Stimulated activated CD8-positive, alpha-beta memory T cell treated with anti-CD3 and anti-CD28 coated beads, Interleukin-4, amount 100 ng/mL, for 1 hour (primary cell): ENCODE measurements around the gene PIK3C2G.
"Not testable (repeated sequence)": the region's sequence is repeated elsewhere in the genome, so short reads cannot be mapped to it uniquely, and the experiment has no call there.

Source experiments
- DNase-seq, 2 donors: peaks; one replicate each; pipeline ENCODE4 v3.0.0-alpha.2; 2020; ENCODE audit warnings: low read depth in 2 of 2, low spot score in 1 of 2

The PIK3C2G gene

DNA sequence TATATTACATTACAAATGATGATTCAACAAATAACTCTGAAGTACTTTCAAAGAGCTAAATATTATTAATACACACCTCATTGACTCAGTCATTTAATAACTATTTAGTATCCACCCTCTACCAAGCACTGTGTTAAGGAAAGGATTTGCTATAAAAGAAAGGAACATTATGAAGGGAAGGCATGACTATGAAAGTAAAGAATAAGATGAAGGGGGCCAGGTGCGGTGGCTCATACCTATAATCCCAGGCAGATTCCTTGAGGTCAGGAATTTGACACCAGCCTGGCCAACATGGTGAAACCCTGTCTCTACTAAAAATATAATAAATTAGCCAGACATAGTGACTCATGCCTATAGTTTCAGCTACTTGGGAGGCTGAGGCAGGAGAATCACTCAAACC, 368.6 kb downstream of the PIK3C2G start:
- no peak for DNase-seq

DNA sequence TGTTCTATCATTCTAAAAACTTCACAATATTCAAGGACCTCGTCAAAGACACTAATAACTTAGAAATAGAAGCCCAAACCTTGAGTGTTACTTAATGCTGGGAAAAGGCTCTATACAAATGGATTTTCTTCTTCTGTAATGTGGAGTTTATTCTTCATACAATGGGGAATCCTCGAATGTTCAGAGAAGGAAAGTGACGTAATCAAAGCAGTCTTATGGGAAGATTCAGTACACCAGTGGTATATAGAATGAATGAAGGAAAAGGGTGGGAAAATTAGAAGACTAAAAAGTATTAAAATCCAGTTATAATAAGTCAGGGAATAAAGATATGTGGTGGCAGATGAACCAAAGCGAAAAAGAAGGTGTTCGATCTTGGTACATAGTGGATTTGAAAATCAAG, 370.0 kb downstream of the PIK3C2G start:
- no peak for DNase-seq

DNA sequence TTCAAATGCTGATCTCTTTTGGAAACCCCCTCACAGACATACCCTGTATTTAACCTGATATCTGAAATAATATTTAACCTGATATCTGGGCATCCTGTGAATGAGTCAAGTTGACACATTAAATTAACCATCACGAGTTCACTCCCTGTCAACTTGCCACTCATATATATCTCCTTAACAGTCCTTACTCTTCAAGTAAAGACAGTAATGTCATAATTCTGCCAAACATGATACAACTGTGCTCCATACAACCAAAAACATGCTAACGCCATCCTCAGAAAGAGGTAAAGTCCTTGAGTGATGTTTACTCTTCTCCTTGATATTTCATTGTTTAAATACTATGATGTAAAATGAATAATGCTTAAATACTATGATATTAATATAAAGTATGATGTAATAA, 371.5 kb downstream of the PIK3C2G start:
- no peak for DNase-seq

DNA sequence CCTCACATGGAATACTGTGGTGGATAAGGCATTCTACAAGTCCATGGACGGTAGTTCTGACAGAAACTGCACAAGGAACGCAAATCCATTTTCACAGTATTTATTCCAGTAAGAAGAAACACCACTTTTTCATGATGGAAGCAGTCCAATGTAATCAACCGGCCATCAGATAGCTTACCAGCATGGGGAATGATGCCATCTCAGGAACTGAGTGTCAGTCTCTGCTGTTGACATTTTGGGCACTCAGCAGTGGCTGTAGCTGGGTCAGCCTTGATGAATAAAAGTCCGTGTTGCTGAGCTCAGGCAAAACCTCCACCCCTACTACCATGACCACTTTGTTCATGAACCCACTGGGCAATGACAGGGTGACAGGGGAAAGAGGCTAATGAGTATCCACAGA, 373.1 kb downstream of the PIK3C2G start:
- DNase-seq = no peak

DNA sequence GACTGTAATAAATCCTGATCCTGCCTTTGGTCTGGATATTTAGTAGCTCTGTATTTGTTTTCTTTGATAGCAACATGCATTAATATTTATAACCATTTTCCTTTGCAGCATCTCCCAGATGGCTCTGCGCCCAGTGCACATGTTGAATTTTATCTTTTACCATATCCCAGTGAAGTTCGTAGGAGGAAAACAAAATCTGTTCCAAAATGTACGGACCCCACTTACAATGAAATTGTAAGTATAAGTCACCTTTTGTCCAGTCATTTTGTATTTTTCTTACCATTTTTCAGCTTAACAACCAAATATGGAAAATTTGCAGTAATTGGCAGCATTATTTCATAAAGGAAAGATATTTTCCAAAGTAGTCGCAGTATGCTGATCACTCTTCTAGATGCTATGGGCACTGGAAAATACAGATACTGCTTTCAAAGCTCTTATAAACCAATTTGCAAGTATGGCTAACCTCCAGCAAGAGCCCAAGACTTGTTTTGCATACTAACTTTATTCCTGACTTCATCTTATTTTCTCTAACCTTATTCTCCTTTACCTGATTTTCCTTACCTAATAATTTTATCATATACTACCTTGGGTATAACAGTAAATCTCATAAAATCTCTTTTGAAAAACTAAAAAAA, 379.1 kb downstream of the PIK3C2G start:
- DNase-seq = no peak

DNA sequence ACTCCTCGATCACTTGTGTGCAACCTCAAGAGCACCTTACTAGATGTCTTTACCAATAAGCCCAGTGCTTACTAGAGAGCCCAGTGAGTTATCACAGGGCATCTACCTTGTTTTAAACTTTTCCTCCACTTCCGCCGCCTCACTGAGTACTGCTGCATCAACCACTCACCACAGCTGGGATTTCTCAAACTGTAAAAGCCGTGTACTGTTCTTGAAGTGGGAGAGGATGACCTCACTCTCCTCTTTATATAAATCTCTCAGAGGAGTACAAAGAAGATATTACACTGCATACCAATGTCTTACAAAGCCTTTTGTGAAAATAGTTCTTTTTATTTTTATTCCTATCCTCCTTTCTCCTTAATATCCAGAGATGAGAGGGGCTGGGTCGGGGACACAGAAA, 382.4 kb downstream of the PIK3C2G start:
- DNase-seq = no peak

DNA sequence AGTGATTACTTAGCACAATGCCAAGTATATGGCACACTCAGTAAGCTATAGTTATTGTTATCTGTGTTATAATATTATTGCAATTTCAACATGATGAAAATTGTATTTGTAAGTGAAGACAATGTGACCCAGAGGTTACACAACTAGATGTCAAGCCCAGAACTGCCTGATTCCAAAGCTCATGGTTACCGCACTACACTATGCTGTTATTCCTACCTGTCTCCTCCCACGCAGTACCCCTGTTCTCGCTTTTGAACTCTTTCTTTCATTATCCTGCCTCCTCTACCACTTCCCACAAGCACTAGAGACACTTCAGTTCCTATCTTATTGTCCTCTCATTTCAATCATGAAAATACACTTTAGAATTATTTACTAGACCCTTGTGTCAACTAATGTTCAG, 383.2 kb downstream of the PIK3C2G start:
- no peak for DNase-seq

DNA sequence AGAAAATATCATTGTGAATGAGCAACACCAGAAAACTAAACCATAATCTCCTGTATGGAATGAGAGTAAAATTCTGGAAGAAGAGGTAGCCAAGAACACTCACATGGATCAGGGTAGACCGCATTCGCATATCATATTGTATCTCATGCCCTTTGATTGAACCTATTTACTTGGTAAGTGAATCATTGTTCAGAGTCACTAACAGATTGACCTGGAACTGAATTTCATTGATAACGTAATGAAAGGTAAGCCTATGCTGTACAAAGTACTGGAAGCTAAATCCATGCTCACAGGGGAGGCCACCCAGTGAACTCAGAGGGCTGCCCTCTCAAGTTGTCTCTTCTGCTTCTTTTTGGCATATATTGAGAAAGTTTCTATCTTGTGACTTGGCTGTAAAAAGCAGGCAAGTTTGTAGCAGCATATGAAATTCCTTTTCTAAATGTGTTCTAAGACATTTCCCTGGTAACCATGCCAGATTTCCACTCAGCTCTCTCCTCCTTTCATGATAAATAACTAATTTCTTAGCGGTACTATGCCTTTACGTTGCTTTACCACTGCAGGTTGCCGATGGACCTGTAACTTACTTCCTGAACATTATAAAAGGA, 385.1 kb downstream of the PIK3C2G start:
- DNase-seq = no peak

DNA sequence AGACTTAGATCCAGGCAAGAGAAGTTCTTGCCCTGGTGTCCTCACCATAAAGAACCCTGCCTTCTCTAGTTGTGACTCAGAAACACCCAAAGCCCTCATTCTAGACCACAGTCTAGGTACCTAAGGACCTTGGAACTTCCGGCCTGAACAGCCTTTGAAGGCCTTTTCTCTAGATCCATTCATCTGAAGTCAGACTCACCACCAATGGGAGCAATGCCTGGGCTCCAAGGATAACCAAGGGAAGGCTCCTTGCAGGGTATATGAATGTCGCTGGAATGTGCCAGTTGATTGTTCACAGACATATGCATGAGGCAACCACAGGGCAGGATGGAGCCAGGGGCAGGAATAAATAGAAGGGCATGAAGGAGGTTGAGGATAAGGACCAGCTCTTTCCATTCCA, 390.2 kb downstream of the PIK3C2G start:
- no peak for DNase-seq

DNA sequence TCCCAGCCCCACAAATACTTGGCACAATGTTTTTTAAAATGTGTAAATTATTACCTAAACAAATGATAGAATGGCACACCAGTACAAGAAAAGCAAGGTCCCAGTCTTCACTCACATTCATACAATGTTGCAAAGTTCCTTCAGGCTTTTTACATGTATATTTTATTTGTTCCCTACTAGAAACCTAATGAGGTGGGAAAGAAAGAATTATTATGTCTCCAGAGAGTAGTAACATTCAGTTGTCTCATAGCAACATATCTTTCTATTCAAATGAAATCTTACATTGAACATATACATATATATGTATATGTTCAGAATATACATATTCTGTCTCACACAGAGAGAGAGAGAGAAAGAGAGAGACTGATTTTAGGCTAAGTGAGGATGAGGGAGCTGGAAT, 391.3 kb downstream of the PIK3C2G start:
- DNase-seq = no peak

DNA sequence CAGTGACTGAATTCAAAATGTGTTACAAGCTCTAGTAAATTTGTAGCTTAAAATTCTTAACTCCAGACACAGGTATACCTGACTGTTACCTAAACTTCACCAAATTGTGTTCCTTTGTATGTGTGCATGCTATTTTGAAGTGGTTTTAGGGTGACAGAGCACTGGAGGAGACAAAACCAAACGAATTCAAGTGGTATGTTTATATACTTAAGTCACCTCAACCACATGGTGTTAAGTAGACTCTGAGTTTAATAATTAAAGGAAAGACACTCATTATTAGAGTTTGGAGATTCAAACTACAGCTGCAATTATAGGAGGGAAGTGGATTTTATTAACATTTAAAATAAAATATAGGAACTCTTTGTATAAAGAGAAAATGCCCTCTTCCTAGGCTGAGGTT, 392.1 kb downstream of the PIK3C2G start:
- no peak for DNase-seq

DNA sequence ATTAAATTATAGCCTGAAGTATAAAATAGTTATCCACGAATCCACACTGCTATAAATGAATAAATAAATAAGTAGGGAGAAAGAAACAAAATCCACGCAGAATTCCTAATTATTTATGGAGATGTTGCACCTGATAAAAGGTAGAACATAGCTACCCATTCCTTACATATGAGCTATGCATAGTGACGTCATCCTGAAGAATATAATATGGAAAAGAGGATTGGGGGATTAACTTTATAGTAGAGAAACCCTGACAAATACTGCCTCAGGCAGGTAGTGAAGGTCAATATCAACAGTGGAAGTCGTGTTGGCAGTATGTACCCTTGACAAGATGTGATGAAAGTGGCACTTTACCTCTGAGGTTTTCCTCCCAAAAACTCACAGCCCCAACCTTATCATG, 394.0 kb downstream of the PIK3C2G start:
- no peak for DNase-seq

DNA sequence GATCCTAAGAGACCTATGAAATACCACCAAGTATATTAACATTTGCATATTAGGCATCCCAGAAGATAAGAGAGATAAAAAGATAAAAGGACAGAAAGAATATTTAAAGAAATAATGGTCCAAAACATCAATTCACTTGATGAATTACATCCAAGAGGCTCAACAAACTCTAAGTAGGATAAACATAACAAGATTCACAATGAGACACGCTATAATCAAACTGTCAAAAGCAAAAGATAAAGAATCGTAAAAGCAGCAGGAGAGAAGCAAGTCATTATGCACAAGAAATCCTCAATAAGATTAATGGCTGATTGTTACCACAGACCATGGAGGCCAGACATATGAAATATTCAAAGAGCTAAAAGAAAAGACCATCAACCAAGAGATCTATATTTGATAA, 396.9 kb downstream of the PIK3C2G start:
- DNase-seq = no peak

DNA sequence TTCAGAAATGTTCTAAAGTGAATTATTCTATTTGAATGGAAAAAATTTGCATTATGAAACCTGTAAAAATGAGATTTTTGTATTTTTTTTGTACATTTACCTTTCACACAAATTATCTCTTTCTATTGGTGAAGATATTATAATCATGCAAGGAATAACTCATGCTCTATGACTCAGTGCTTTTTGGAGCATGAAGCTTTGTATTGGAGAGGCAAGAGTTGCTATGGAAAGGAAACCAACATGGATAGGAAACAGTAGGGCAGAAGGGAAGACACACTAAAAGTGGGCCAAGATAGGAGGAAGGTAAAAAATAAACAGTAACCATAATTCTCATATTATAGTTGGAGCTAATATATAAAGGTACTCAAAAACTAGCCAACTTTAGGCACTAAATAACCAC, 397.5 kb downstream of the PIK3C2G start:
- DNase-seq = no peak

DNA sequence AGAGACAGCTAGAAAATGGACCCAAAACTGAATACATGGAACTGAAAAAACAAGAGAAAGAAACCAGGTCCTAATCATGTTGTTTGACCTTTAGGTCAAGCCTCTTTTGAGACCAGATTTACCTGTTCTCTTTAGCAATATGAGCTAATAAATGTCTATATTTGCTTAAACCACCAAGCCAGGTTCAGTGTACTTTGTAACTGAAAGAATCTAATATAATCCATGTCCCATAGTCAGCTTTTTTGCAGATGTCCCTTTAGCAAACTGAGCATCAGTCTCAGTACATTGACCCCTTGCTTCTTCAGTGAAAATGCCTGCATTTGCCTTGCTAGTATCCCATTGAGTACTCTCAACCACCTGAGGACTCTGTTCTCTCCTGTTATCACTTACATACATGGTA, 414.8 kb downstream of the PIK3C2G start:
- no peak for DNase-seq

DNA sequence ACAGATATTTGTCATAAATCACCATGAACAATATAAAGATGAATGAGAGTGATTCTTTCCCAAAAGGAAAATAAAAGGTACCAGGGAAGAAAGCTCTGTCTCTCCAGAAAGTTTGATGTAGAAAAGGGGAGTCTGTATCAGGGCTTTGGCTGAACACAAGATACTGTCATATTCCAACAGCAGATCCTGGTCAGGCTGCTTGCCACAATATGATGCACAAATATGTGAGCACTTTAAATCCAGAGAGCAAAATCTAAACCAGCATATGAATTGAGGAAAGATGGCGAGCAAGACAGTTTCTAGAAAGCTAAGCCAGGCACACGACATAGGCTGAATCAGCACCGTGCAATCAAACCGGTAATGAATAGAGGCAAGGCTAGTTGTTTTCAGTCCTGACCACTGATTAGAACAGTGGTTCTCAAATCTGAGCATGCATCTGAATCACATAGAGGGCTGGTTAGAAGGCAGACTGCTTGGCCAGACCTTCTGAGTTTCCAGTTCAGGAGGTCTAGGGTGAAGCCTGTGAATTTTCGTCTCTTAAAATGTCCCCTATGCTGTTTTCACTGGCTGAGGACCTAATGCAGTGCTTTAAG, 415.8 kb downstream of the PIK3C2G start:
- DNase-seq = no peak

DNA sequence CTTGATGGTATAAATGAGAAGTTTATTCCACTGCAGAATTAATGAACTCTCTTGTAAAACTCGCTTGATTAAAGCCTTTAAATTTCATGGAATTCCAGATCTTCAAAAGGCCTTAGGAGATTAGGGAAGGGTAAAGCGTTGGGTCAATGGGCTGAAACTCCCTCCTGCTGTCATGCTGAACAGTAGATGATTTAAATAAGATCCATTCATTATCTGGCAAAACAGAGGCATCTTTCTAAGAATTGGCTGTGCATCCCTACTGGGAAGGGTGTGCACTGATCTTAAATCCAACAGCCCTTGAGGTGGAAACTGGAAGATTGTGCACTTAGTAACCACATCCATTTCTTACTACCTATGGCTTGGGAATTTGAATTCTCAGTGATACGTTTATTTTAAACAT, 420.5 kb downstream of the PIK3C2G start:
- no peak for DNase-seq

DNA sequence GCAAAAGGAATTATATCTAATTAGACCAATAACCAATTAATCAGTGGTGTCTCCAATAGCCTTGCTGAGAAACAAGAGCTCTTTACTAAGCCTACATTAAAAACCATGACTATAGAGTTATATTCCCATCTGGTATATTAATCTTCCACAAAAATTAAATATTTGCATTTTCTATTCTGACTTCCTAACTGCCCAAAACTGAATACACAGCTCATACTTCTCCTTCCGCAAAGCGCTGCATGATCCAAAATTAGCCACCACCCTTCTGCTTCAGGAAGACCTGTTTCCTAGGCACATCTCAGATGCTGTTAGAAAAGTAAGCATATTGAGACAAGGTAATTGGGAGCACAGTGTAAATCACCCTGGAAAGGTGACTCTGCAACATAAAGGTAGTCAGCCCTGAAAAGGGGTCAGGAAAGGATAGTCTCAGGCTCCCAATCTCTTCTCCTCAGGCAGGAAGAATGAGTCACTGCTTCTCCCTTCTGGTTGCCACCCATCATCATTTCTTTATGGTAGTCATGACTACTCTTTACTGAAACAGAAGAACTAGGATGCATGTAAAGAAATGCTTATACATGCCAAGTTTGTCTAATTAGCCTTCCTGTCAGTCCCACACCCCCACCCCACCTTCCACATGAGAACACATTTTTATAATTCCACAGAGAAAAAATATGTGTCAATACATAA, 422.2 kb downstream of the PIK3C2G start:
- DNase-seq = no peak

DNA sequence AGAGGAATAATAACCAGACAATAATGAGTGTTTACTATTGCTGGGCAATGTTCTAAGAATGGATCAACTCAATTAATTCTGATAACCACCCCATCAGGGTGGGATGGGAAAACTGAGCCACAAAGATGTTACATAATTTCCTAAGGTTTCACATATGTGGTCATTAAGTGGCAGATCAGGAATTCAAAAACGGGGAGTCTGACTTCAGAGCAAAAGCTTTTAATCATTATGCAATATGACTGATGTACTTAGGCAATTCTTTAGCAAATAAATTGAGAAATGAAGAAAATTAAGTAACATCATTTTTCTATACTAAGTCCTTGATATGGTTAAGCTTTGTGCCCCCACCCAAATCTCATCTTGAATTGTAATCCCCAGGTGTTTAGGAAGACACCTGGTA, 423.1 kb downstream of the PIK3C2G start:
- no peak for DNase-seq

DNA sequence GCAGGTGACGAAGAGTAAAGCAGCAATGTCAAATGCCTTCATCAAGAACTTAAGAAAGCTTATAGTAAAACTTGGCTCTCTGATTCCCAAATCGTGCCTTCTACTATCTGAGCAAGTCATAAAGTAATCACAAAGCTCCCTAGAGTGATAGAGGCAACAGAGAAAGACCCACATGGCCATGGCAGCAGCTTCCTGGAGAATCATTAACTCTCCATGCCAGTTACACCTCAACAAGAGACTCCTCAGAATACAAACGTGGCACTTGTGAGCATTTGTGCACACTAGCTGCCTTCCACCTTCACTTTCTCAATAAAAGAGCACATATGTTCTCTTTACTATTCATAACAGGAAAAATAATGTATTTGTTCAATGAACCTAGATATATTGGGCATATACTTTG, 428.5 kb downstream of the PIK3C2G start:
- no peak for DNase-seq

DNA sequence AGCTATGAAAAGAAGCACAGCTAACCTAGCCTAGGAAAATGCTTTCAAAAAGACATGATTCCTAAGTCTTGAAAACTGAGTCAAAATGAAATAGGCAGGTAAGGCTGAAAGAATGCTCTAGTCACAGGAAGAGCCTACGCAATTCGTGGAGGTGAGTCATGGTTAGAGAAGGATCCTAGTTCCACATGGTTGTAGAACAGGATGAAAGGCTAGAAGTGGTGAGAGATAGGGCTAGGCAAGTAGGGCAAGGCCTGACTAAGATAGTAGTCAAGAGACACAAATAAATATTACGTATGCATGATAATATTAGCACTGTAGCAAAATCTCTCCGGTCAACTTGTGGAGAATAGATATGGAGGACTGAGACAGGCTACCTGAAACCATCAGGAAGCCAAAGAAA, 429.3 kb downstream of the PIK3C2G start:
- no peak for DNase-seq

DNA sequence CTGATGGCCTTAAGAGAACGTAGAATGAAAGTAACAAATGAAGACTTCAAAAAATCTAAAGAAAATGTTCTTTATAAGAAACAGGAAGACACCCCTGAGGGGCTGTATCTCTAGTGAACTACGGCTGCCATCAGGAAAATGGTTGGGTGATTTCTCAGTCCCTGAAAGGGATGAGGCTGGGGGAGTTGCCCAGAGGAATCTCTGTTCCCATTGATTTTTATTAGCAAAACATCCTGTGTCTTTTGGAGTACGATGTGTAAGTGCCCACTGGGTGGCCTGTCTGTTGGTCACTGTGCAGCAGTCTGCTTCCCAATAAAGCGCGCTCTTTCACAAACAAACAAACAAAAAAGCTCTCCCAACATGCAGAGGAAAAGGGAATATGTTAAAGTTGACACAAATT, 432.7 kb downstream of the PIK3C2G start:
- DNase-seq = not testable (repeated sequence)
